Neural progenitor cell (in vitro differentiated cells): Measurements from ENCODE around the gene TRIP13.

Source experiments
- CTCF ChIP-seq: fragments of 200-600 bp; sonication (generic); IDR thresholded peaks from 2 replicates; pipeline ENCODE4 v1.5.1; 2017; ENCODE audit warnings: antibody characterized with exemption, mild to moderate bottlenecking
- EZH2 ChIP-seq: fragments of 200-600 bp; sonication (generic); IDR thresholded peaks from 2 replicates; pipeline ENCODE4 v1.6.1; 2017; ENCODE audit warnings: antibody characterized with exemption, mild to moderate bottlenecking, moderate library complexity
- EZH2phosphoT487 ChIP-seq: fragments of 200-600 bp; sonication (generic); IDR thresholded peaks from 2 replicates; pipeline ENCODE4 v1.6.1; 2017; ENCODE audit warnings: antibody characterized with exemption

GRCh38 chr5:929596-929995, 36.9 kb downstream of the TRIP13 start:
- TF ChIP-seq CTCF (no peak), EZH2 (no peak), EZH2phosphoT487 (no peak)
